Measurements from ENCODE around the gene MPO. TPM values are rescaled to one million over a fixed set of nuclear protein-coding genes. Genes with fewer than 3 reads are reported as not detected.

MPO gene
- total and polyA plus RNA-seq, 2 experiments from 2014 or later, result 0.13 TPM; not detected in 1

DNA sequence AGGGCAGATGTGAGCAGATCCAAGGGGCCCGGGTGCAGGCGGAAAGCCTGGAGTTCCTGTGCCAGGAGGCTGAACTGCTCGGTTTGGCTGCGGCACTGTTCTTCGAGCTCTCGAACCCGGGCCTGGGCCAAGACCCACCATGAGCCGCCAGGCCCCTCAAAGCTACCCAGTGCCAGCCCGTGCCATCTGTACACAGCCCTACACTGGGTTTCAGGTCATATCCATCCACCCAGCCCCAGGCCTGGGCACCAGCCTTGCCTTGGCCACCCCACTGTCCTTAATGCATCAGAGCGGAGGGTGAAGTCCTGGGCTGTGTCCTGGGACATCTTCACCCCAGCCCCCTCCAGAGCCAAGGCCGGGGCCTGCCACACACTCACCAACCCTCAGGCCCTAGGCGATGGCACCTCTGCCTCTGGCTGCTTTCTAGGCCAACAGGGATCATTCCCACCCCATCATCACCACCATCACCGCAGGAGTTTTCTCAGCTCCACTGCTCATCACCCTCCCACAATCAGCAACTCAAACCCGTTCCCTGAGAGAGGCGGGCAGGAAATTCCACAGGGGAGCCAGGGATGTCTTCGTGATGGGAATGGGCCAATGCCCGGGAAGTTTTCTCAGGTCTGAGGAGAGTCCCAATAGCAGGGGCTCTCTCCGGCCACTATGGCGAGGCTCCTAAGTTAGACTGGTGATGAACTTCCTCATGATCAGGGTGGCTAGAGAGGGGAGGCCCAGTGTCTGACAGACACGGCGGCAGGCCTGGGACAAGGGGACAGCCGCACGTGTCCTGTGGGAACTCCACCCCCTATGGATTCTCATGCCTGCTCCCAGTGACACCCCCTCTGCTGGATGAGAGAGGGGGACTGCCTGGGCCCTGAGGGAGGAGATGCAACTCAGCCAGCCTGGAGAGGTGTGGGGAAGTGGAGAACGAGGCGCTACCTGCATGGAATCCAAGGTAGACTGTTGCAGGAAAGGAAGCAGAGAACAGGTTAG is 38.7 kb upstream of the MPO start:
- Histone ChIP-seq H4K20me1 (ENCODE audit: insufficient read depth, poor library complexity, severe bottlenecking) (no peaks in the 10 kb centered on the region), H3K79me2 (no peaks in the 10 kb centered on the region), H3K9me3 (ENCODE audit: low read depth) (no peaks in the 10 kb centered on the region), H3K36me3 (replicated peaks; ENCODE audit: insufficient read depth, low read depth) (no peaks in the 10 kb centered on the region), H3K9me2 (replicated peaks; ENCODE audit: insufficient read depth) (no peaks in the 10 kb centered on the region), H3K27ac (no peak overlapping the region), H3K4me3 (no peak overlapping the region), H2AFZ (no peak overlapping the region), H3K27me3 (no peaks in the 10 kb centered on the region), H3K4me2 (no peak overlapping the region), H3K4me1 (ENCODE audit: insufficient read depth) (peaks cover 5% of the 10 kb centered on the region)
- DNase-seq (ENCODE audit: low spot score), result no peak
- TF ChIP-seq EZH2 (IDR thresholded peaks at IDR 0.05; ENCODE audit: borderline replicate concordance) (no peak), EZH2phosphoT487 (IDR thresholded peaks at IDR 0.05; ENCODE audit: low read depth, severe bottlenecking, unreplicated experiment) (no peak)
- TF ChIP-seq, protein P1, sequence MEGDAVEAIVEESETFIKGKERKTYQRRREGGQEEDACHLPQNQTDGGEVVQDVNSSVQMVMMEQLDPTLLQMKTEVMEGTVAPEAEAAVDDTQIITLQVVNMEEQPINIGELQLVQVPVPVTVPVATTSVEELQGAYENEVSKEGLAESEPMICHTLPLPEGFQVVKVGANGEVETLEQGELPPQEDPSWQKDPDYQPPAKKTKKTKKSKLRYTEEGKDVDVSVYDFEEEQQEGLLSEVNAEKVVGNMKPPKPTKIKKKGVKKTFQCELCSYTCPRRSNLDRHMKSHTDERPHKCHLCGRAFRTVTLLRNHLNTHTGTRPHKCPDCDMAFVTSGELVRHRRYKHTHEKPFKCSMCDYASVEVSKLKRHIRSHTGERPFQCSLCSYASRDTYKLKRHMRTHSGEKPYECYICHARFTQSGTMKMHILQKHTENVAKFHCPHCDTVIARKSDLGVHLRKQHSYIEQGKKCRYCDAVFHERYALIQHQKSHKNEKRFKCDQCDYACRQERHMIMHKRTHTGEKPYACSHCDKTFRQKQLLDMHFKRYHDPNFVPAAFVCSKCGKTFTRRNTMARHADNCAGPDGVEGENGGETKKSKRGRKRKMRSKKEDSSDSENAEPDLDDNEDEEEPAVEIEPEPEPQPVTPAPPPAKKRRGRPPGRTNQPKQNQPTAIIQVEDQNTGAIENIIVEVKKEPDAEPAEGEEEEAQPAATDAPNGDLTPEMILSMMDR (IDR thresholded peaks at IDR 0.05; ENCODE audit: poor library complexity), result no peak
- WGBS (ENCODE audit: low lambda C conversion rate, missing lambda C conversion rate), result 92% methylated on average over 25 of the region's 25 CpGs

GRCh38 chr17:58318627-58319172 is 38.0 kb upstream of the MPO start:
- TF ChIP-seq EZH2phosphoT487 (IDR thresholded peaks at IDR 0.05; ENCODE audit: low read depth, severe bottlenecking, unreplicated experiment), result no peak
- no peak overlapping the region for H3K4me3 ChIP-seq
- WGBS (ENCODE audit: low lambda C conversion rate, missing lambda C conversion rate), result 88% methylated on average over 7 of the region's 7 CpGs
- no peaks in the 10 kb centered on the region for H3K79me2 ChIP-seq
- H3K27me3 ChIP-seq, result no peaks in the 10 kb centered on the region
- H3K9me3 ChIP-seq (ENCODE audit: low read depth), result no peaks in the 10 kb centered on the region
- no peaks in the 10 kb centered on the region for H3K9me2 ChIP-seq (replicated peaks; ENCODE audit: insufficient read depth)
- no peak overlapping the region for H3K4me2 ChIP-seq
- DNase-seq (ENCODE audit: low spot score), result no peak
- no peaks in the 10 kb centered on the region for H3K36me3 ChIP-seq (replicated peaks; ENCODE audit: insufficient read depth, low read depth)
- H3K27ac ChIP-seq, result no peak overlapping the region
- peaks cover under 1% of the 10 kb centered on the region for H3K4me1 ChIP-seq (ENCODE audit: insufficient read depth)
- H2AFZ ChIP-seq, result no peak overlapping the region
- H4K20me1 ChIP-seq (ENCODE audit: insufficient read depth, poor library complexity, severe bottlenecking), result no peaks in the 10 kb centered on the region

- Histone ChIP-seq H3K27me3 (no peaks in the 10 kb centered on the region), H3K9me3 (ENCODE audit: low read depth) (no peaks in the 10 kb centered on the region), H3K4me1 (ENCODE audit: insufficient read depth) (no peaks in the 10 kb centered on the region), H3K79me2 (no peaks in the 10 kb centered on the region), H3K36me3 (replicated peaks; ENCODE audit: insufficient read depth, low read depth) (no peaks in the 10 kb centered on the region), H3K9me2 (replicated peaks; ENCODE audit: insufficient read depth) (no peaks in the 10 kb centered on the region), H3K4me2 (no peak overlapping the region), H3K4me3 (no peak overlapping the region), H2AFZ (no peak overlapping the region), H4K20me1 (ENCODE audit: insufficient read depth, poor library complexity, severe bottlenecking) (no peaks in the 10 kb centered on the region), H3K27ac (no peak overlapping the region)
- no peak for DNase-seq (ENCODE audit: low spot score)
- 91% methylated on average over 7 of the region's 9 CpGs for WGBS (ENCODE audit: low lambda C conversion rate, missing lambda C conversion rate)
- no peak for TF ChIP-seq EZH2phosphoT487 (IDR thresholded peaks at IDR 0.05; ENCODE audit: low read depth, severe bottlenecking, unreplicated experiment)
- TF ChIP-seq, protein P1 (IDR thresholded peaks at IDR 0.05; ENCODE audit: poor library complexity), result no peak
- TF ChIP-seq EZH2 (IDR thresholded peaks at IDR 0.05; ENCODE audit: borderline replicate concordance), result no peak
Observed at GRCh38 chr17:58318065-58318481, 37.3 kb upstream of the MPO start.

Measured in hepatocyte (in vitro differentiated cells).